Fibroblast of villous mesenchyme (primary cell): ENCODE data around the gene THPO. TPM values are rescaled to one million over a fixed set of nuclear protein-coding genes. Genes with fewer than 3 reads are reported as not detected.
"Not testable (repeated sequence)": the region's sequence is repeated elsewhere in the genome, so short reads cannot be mapped to it uniquely, and the experiment has no call there.

Experiments
- DNase-seq: peaks from one replicate; pipeline ENCODE4 v3.0.0-alpha.2; 2010; ENCODE audit warnings: low read depth
- H3K4me3 ChIP-seq: 2 replicates; pipeline ENCODE4 v1.5.1; 2011; ENCODE audit warnings: low read depth, mild to moderate bottlenecking, low read length
- CTCF ChIP-seq: IDR thresholded peaks from 2 replicates; pipeline ENCODE4 v1.5.1; 2012; ENCODE audit warnings: low read depth, mild to moderate bottlenecking, low read length; ENCODE audit not compliant: insufficient read depth
- total RNA-seq: library from RNA; depleted of rRNA; stranded (reverse); fragments of >200 nt; gene quantifications from 2 replicates; pipeline ENCODE4 v1.2.3, GENCODE V29; 2012

The THPO gene
- total RNA-seq, 1 donor: 0.86 TPM

- H3K4me3 ChIP-seq: no peak overlapping the region
- TF ChIP-seq CTCF: no peak
- no peak for DNase-seq
Observed at GRCh38 chr3:184344579-184345316, 33.3 kb downstream of the THPO start.

GRCh38 chr3:184343200-184343876 lies 34.7 kb downstream of the THPO start:
- DNase-seq: no peak
- TF ChIP-seq CTCF: no peak
- no peak overlapping the region for H3K4me3 ChIP-seq

DNA sequence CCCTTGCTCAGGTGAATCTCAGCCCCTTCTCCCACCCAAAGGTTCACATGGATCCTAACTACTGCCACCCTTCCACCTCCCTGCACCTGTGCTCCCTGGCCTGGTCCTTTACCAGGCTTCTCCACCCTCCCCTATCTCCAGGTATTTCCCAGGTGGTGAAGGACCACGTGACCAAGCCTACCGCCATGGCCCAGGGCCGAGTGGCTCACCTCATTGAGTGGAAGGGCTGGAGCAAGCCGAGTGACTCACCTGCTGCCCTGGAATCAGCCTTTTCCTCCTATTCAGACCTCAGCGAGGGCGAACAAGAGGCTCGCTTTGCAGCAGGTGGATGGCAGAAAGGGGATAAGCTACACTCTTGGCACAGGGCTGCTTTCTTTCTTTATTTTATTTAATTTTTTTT lies 36.1 kb downstream of the THPO start:
- no peak overlapping the region for H3K4me3 ChIP-seq
- no peak for TF ChIP-seq CTCF
- no peak for DNase-seq

- peak; percentile 54 for DNase-seq
- not testable (repeated sequence) for H3K4me3 ChIP-seq
Observed at GRCh38 chr3:184339451-184340135, 38.4 kb downstream of the THPO start.

GRCh38 chr3:184339001-184339400 lies 39.0 kb downstream of the THPO start:
- TF ChIP-seq CTCF: no peak
- H3K4me3 ChIP-seq: peak overlapping the region; percentile 15
- DNase-seq: no peak

DNA sequence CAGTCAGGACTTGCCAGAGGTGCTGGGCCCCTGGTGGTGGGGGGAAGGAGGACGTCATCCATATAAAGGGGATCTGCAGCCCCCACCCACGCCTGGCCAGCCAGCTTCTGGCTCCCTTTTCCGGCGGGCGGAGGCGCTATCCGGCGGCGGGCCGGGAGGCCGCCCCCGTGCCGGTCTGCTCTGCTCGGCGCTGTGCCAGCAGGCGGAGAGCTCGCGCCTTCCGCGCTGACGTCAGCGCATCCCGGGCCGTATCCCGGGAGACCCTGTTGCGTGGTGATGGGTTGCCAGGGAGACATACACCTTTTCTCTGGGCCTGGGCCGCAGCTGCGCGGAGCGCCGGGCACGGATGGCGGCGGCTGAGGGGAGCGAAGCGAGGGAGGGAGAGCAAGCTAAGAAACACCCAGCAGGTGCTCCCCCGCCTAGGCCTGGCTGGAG lies 39.5 kb downstream of the THPO start:
- TF ChIP-seq CTCF: peak; percentile 16
- peak; percentile 70 for DNase-seq
- peak overlapping the region; percentile 15 for H3K4me3 ChIP-seq

- H3K4me3 ChIP-seq: no peak overlapping the region
- DNase-seq: no peak
- TF ChIP-seq CTCF: no peak
Observed at GRCh38 chr3:184337981-184338380, 40.0 kb downstream of the THPO start.
